Nephron progenitor cell (in vitro differentiated cells): ENCODE results near the gene AMPD3.

Experiments used
- DNase-seq: peaks from one replicate; pipeline ENCODE4 v3.0.0; 2021
- H3K27ac Mint-ChIP-seq: 2 replicates; pipeline ENCODE4 v1.8.0; 2021; ENCODE audit warnings: mild to moderate bottlenecking, moderate library complexity, mixed read lengths
- H3K27me3 Mint-ChIP-seq: 2 replicates; pipeline ENCODE4 v1.8.0; 2021; ENCODE audit warnings: mild to moderate bottlenecking, low read depth, mixed read lengths; ENCODE audit not compliant: poor library complexity
- H3K36me3 Mint-ChIP-seq: 2 replicates; pipeline ENCODE4 v1.8.0; 2021; ENCODE audit warnings: low read depth, mixed read lengths
- H3K4me1 Mint-ChIP-seq: 2 replicates; pipeline ENCODE4 v1.8.0; 2021; ENCODE audit warnings: mixed read lengths
- H3K4me3 Mint-ChIP-seq: 2 replicates; pipeline ENCODE4 v1.8.0; 2021; ENCODE audit warnings: mild to moderate bottlenecking, moderate library complexity, mixed read lengths
- H3K9me3 Mint-ChIP-seq: 2 replicates; pipeline ENCODE4 v1.8.0; 2021; ENCODE audit warnings: mild to moderate bottlenecking, moderate library complexity, mixed read lengths
- TF ChIP-seq, protein P1 (sequence below): fragments of 200-600 bp; sonication (generic); IDR thresholded peaks from 2 replicates; pipeline ENCODE4 v1.5.0; 2021; ENCODE audit warnings: antibody characterized with exemption

AMPD3 gene

GRCh38 chr11:10439924-10440323, 15.1 kb upstream of the AMPD3 start:
- Mint-ChIP-seq H3K27ac (peak overlapping the region; percentile 85), H3K4me3 (no peak overlapping the region), H3K4me1 (peaks cover 21% of the 10 kb centered on the region), H3K27me3 (no peaks in the 10 kb centered on the region), H3K9me3 (no peaks in the 10 kb centered on the region), H3K36me3 (no peaks in the 10 kb centered on the region)
- TF ChIP-seq, protein P1, sequence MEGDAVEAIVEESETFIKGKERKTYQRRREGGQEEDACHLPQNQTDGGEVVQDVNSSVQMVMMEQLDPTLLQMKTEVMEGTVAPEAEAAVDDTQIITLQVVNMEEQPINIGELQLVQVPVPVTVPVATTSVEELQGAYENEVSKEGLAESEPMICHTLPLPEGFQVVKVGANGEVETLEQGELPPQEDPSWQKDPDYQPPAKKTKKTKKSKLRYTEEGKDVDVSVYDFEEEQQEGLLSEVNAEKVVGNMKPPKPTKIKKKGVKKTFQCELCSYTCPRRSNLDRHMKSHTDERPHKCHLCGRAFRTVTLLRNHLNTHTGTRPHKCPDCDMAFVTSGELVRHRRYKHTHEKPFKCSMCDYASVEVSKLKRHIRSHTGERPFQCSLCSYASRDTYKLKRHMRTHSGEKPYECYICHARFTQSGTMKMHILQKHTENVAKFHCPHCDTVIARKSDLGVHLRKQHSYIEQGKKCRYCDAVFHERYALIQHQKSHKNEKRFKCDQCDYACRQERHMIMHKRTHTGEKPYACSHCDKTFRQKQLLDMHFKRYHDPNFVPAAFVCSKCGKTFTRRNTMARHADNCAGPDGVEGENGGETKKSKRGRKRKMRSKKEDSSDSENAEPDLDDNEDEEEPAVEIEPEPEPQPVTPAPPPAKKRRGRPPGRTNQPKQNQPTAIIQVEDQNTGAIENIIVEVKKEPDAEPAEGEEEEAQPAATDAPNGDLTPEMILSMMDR, result no peak
- DNase-seq, result peak; percentile 44

GRCh38 chr11:10440401-10440800, 14.7 kb upstream of the AMPD3 start:
- H3K36me3 Mint-ChIP-seq, result no peaks in the 10 kb centered on the region
- no peaks in the 10 kb centered on the region for H3K27me3 Mint-ChIP-seq
- DNase-seq, result no peak
- no peaks in the 10 kb centered on the region for H3K9me3 Mint-ChIP-seq
- peaks cover 21% of the 10 kb centered on the region for H3K4me1 Mint-ChIP-seq
- TF ChIP-seq, protein P1, result no peak
- peak overlapping the region; percentile 85 for H3K27ac Mint-ChIP-seq
- H3K4me3 Mint-ChIP-seq, result no peak overlapping the region

DNA sequence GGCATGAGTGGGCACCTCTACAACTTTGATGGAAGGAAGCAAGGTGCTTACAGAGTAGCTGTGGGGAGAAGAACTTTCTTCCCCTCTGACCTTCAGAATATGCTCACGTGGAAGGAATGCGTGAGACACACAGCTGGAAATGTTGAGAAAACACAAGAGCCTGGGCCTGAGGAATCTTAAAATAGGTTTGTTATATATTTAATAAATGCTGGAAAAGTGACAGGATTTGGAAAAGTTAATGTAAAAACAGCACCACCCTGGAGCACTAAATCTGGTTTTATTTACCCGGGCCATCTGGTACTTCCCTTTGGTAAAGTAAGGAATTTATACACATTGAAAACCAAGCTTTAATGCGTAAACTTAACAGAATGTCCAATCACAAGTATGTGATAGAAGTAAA, 14.0 kb upstream of the AMPD3 start:
- DNase-seq, result no peak
- Mint-ChIP-seq H3K4me3 (no peak overlapping the region), H3K36me3 (no peaks in the 10 kb centered on the region), H3K27ac (no peak overlapping the region), H3K9me3 (no peaks in the 10 kb centered on the region), H3K4me1 (peaks cover 21% of the 10 kb centered on the region), H3K27me3 (peaks cover under 1% of the 10 kb centered on the region)
- TF ChIP-seq, protein P1, result no peak

DNA sequence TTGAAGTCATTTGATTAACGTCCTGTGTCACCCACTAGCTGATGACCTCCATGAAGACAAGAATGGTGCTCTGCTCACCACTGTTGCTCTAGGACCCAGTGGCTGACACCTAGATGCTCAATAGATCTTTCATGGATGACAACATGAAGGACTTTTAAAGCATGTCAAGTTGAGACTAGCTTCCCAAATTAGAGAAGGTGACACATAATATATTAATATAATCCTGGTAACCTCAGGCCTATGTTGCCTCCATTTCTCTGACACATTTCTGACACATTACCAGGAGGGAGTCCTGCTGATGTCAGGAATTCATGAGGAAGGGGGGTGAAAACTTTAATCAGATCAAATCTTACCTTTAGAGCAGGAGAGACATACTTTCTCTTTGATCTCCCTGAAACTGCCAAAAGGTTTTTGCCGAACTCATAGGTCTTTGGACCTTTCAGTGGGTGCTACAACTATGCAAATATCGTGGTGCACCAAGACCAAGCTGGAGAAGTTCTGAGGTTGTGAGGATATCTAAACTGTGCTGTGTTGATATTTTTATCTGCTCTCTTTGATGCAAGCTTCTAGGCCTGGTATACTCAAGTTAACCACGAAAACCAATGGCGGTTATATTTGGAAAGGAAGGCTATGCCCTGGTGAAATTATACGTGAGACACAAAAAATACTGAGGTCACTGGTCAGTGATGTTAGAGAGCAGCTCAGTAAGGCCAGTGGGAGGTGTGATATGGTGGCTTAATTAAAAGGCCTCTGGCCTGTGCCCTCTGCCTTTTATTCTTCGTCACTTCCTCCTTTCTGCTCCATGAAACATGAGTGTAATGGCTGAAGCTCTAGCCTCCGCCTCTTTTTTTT, 13.2 kb upstream of the AMPD3 start:
- no peak overlapping the region for H3K4me3 Mint-ChIP-seq
- H3K9me3 Mint-ChIP-seq, result no peaks in the 10 kb centered on the region
- DNase-seq, result no peak
- no peaks in the 10 kb centered on the region for H3K36me3 Mint-ChIP-seq
- H3K27me3 Mint-ChIP-seq, result peaks cover 5% of the 10 kb centered on the region
- TF ChIP-seq, protein P1, result no peak
- no peak overlapping the region for H3K27ac Mint-ChIP-seq
- H3K4me1 Mint-ChIP-seq, result peaks cover 21% of the 10 kb centered on the region

GRCh38 chr11:10443152-10443551, 11.9 kb upstream of the AMPD3 start:
- Mint-ChIP-seq H3K36me3 (no peaks in the 10 kb centered on the region), H3K4me1 (peaks cover 21% of the 10 kb centered on the region), H3K27ac (no peak overlapping the region), H3K9me3 (no peaks in the 10 kb centered on the region), H3K27me3 (peaks cover 17% of the 10 kb centered on the region), H3K4me3 (no peak overlapping the region)
- TF ChIP-seq, protein P1, result no peak
- DNase-seq, result no peak

- DNase-seq, result no peak
- Mint-ChIP-seq H3K27me3 (peaks cover 23% of the 10 kb centered on the region), H3K4me3 (no peak overlapping the region), H3K4me1 (peaks cover 21% of the 10 kb centered on the region), H3K36me3 (no peaks in the 10 kb centered on the region), H3K27ac (no peak overlapping the region), H3K9me3 (no peaks in the 10 kb centered on the region)
- TF ChIP-seq, protein P1, result no peak
Measured at GRCh38 chr11:10443721-10444235, 11.3 kb upstream of the AMPD3 start.
